ENCODE results near the gene IL33.

Gene IL33

GRCh38 chr9:6305954-6306563 lies 90.5 kb downstream of the IL33 start:
- DNase-seq = peak; percentile 32

Measured in RPMI8226 (cell line).